HepG2 (cell line): ENCODE measurements around the gene SEPTIN2. TPM values are rescaled to one million over a fixed set of nuclear protein-coding genes. Genes with fewer than 3 reads are reported as not detected.

Source experiments
- ATAC-seq: fragments of 200-7000 bp; cut with Tn5 transposase; 3 replicates; pipeline ENCODE4 v1.9.1; 2020; ENCODE audit warnings: mild to moderate bottlenecking, moderate library complexity
- BruUV-seq: library from RNA; stranded (reverse); fragments of 400-500 nt; replicated peaks from 2 replicates; lab custom pipeline; 2021; lab: Mats Ljungman, UMichigan
- CTCF ChIA-PET: fragments of 300-600 bp; formaldehyde crosslinking; extraction: SDS; loops from one replicate; lab custom pipeline; 2021; ENCODE audit warnings: low total read pairs, inconsistent platforms, low intra/inter-chr PET ratio; lab: Yijun Ruan, JAX
- POLR2A ChIA-PET: fragments of 350-600 bp; sonication (Branson Sonifier 250); formaldehyde crosslinking; loops from one replicate; lab custom pipeline; 2020; ENCODE audit warnings: antibody characterized with exemption, inconsistent platforms; lab: Yijun Ruan, JAX
- DNase-seq: peaks from one replicate; pipeline ENCODE4 v3.0.0-alpha.2; 2015; ENCODE audit warnings: low spot score
- FAIRE-seq: peaks from 3 replicates; lab custom pipeline; 2011; peaks lifted over from hg19 to GRCh38; lab: Jason Lieb, UNC
- H2AFZ ChIP-seq: one replicate; pipeline ENCODE4 v1.6.1; 2011; ENCODE audit warnings: low read length, inconsistent platforms
- H3K27ac ChIP-seq: fragments of 300-600 bp; 3 replicates; pipeline ENCODE4 v1.8.0; 2011; ENCODE audit warnings: mixed run types, mild to moderate bottlenecking, mixed read lengths, low read length, inconsistent platforms; ENCODE audit not compliant: insufficient read depth; ENCODE audit errors: extremely low read length
- H3K27me3 ChIP-seq, 2 experiments: fragments of 200-600 bp in 1 of 2; 2 replicates in 1 of 2; 3 replicates in 1 of 2; pipeline versions ENCODE4 v1.6.0 to v1.8.0; 2011; ENCODE audit warnings: low read length in 2 of 2, mild to moderate bottlenecking in 2 of 2, moderate library complexity in 2 of 2, inconsistent platforms in 1 of 2; ENCODE audit not compliant: insufficient read depth in 2 of 2, control insufficient read depth in 1 of 2
- H3K36me3 ChIP-seq, 2 experiments: fragments of 200-600 bp in 1 of 2; replicated peaks in 1 of 2; 2 replicates in 1 of 2; 3 replicates in 1 of 2; pipeline versions ENCODE4 v1.5.1 to v1.8.0; 2011; ENCODE audit warnings: low read length in 2 of 2, inconsistent platforms in 1 of 2; ENCODE audit not compliant: insufficient read depth in 2 of 2, control insufficient read depth in 1 of 2
- H3K4me1 ChIP-seq: 2 replicates; pipeline ENCODE4 v1.5.1; 2012; ENCODE audit warnings: low read length, inconsistent platforms; ENCODE audit not compliant: insufficient read depth
- H3K4me2 ChIP-seq: 2 replicates; pipeline ENCODE4 v1.6.0; 2011; ENCODE audit warnings: low read depth, low read length, inconsistent platforms
- H3K4me3 ChIP-seq, 3 experiments: fragments of 200-600 bp in 1 of 3; sonication (generic), shearing (Covaris generic) in 1 of 3; replicated peaks in 1 of 3; 2 replicates each; pipeline ENCODE4 v1.5.1; 2011 to 2016; ENCODE audit warnings: low read length in 3 of 3, inconsistent platforms in 2 of 3, low read depth in 2 of 3, mild to moderate bottlenecking in 2 of 3, control low read depth in 1 of 3, mixed read lengths in 1 of 3; ENCODE audit not compliant: insufficient read depth in 1 of 3
- H3K79me2 ChIP-seq: one replicate; pipeline ENCODE4 v1.6.1; 2011; ENCODE audit warnings: low read length, inconsistent platforms; ENCODE audit not compliant: insufficient read depth
- H3K9ac ChIP-seq: 2 replicates; pipeline ENCODE4 v1.6.0; 2011; ENCODE audit warnings: mild to moderate bottlenecking, low read depth, low read length, inconsistent platforms; ENCODE audit not compliant: insufficient read depth
- H3K9me3 ChIP-seq: 2 replicates; pipeline ENCODE4 v1.5.1; 2012; ENCODE audit warnings: mild to moderate bottlenecking, low read length
- H4K20me1 ChIP-seq: 2 replicates; pipeline ENCODE4 v1.6.0; 2011; ENCODE audit warnings: inconsistent platforms, mild to moderate bottlenecking, low read length, moderate library complexity; ENCODE audit not compliant: insufficient read depth
- ADNP ChIP-seq: sonication (generic); formaldehyde crosslinking; IDR thresholded peaks from 2 replicates; pipeline ENCODE4 v1.4.0; 2020; ENCODE audit warnings: missing genetic modification reagents
- GTF3A ChIP-seq: sonication (generic); formaldehyde crosslinking; conservative IDR thresholded peaks from 2 replicates; pipeline ENCODE4 v1.4.0; 2020; ENCODE audit warnings: mild to moderate bottlenecking, missing genetic modification reagents
- ZBTB42 ChIP-seq: sonication (generic); formaldehyde crosslinking; IDR thresholded peaks from 2 replicates; pipeline ENCODE4 v1.5.0; 2020; ENCODE audit warnings: mild to moderate bottlenecking, missing genetic modification reagents
- ZSCAN25 ChIP-seq: sonication (generic); formaldehyde crosslinking; IDR thresholded peaks from 2 replicates; pipeline ENCODE4 v1.8.0; 2022; ENCODE audit warnings: mild to moderate bottlenecking, missing genetic modification reagents
- WGBS: methylation state at CpG from one replicate; pipeline ENCODE4 v1.1.6; 2017; ENCODE audit warnings: low lambda C conversion rate; 5-methylcytosine and 5-hydroxymethylcytosine counted together
- in situ Hi-C: cut with HindIII; loops from 2 replicates; pipeline ENCODE4 v1.10.0; 2017; ENCODE audit warnings: low pct_unique_long_range_greater_than_20kb; ENCODE audit not compliant: extremely low pct_ligation_motif_present
- intact Hi-C: fragments of 100-400 bp; cut with micrococcal nuclease; formaldehyde crosslinking; loops from one replicate; pipeline ENCODE4 v1.10.0; 2022; ENCODE audit not compliant: unreplicated experiment
- polyA plus RNA-seq, 8 experiments: library from polyadenylated mRNA; depleted of rRNA in 3 of 8; stranded (reverse) in 7 of 8; unstranded in 1 of 8; fragments of >200 nt; fragmentation: Illumina TruSeq in 4 of 8; extraction: Trizol in 4 of 8; gene quantifications; 2 replicates each; pipeline versions ENCODE4 v1.2.1 to v1.2.3, GENCODE V29; 2011 to 2016; ENCODE audit warnings: low read depth in 4 of 8, missing spikeins in 1 of 8, mixed read lengths in 1 of 8; ENCODE audit not compliant: insufficient read depth in 1 of 8
- total RNA-seq, 5 experiments: library from RNA; depleted of rRNA; stranded (reverse); fragments of >200 nt; fragmentation: Illumina TruSeq; extraction: Trizol; gene quantifications; 2 replicates each; pipeline ENCODE4 v1.2.3, GENCODE V29; 2016; ENCODE audit warnings: low read depth in 1 of 5
- TF ChIP-seq, protein P1 (sequence below): sonication (generic); formaldehyde crosslinking; IDR thresholded peaks from 2 replicates; pipeline ENCODE4 v1.4.0; 2020; ENCODE audit warnings: missing genetic modification reagents
- TF ChIP-seq, protein P2 (sequence below): sonication (generic); formaldehyde crosslinking; conservative IDR thresholded peaks from 2 replicates; pipeline ENCODE4 v1.4.0; 2020; ENCODE audit warnings: missing genetic modification reagents

The SEPTIN2 gene
- total and polyA plus RNA-seq, 2 of the 13 experiments (the other 11 are each of a cell fraction or from before 2014, with no cell fraction given) = 493 to 733 TPM

DNA sequence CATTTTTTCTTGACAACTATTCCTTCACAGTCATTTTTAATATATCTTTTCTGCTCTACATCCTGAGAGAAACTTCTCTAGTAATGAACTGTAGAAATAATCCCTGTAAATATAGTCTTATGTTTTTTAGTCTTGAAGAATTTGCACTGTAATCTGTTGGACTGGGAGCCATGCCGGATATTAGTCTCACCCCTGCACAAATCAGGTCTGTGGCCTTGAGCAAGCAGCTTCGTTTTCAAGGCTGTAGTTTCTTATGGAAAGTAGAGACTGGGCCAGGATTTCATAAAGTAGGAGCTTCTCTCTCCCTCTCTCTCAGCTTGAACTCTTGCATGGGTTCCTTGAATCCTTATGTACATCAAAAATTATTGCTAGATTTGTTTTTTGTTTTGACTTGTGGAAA, 49.1 kb downstream of the SEPTIN2 start:
- H3K4me1 ChIP-seq = peaks cover 54% of the 10 kb centered on the region
- no peak overlapping the region for H3K4me3 ChIP-seq
- H4K20me1 ChIP-seq = peaks cover 3% of the 10 kb centered on the region; the same call in 1 of the 2 replicates
- DNase-seq = no peak
- FAIRE-seq = no peak
- no peak; the same call in 2 of the 3 replicates for ATAC-seq
- H3K9me3 ChIP-seq = no peaks in the 10 kb centered on the region
- in situ Hi-C loops (no loop called here), intact Hi-C loops (no loop called here)
- H3K36me3 ChIP-seq = peaks cover 1 to 16% of the 10 kb centered on the region in 2 experiments; a peak in 3 of 5 replicates
- H3K27ac ChIP-seq = peak overlapping the region; percentile 3
- POLR2A ChIA-PET = no interaction called here
- H2AFZ ChIP-seq = no peak overlapping the region
- TF ChIP-seq ZBTB42 (no peak), GTF3A (CRISPR knock-in tag) (no peak), ADNP (CRISPR knock-in tag) (no peak), ZSCAN25 (CRISPR knock-in tag) (peak; percentile 88)
- TF ChIP-seq, protein P1, sequence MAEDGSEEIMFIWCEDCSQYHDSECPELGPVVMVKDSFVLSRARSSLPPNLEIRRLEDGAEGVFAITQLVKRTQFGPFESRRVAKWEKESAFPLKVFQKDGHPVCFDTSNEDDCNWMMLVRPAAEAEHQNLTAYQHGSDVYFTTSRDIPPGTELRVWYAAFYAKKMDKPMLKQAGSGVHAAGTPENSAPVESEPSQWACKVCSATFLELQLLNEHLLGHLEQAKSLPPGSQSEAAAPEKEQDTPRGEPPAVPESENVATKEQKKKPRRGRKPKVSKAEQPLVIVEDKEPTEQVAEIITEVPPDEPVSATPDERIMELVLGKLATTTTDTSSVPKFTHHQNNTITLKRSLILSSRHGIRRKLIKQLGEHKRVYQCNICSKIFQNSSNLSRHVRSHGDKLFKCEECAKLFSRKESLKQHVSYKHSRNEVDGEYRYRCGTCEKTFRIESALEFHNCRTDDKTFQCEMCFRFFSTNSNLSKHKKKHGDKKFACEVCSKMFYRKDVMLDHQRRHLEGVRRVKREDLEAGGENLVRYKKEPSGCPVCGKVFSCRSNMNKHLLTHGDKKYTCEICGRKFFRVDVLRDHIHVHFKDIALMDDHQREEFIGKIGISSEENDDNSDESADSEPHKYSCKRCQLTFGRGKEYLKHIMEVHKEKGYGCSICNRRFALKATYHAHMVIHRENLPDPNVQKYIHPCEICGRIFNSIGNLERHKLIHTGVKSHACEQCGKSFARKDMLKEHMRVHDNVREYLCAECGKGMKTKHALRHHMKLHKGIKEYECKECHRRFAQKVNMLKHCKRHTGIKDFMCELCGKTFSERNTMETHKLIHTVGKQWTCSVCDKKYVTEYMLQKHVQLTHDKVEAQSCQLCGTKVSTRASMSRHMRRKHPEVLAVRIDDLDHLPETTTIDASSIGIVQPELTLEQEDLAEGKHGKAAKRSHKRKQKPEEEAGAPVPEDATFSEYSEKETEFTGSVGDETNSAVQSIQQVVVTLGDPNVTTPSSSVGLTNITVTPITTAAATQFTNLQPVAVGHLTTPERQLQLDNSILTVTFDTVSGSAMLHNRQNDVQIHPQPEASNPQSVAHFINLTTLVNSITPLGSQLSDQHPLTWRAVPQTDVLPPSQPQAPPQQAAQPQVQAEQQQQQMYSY (CRISPR knock-in tag) = peak; percentile 79
- TF ChIP-seq, protein P2, sequence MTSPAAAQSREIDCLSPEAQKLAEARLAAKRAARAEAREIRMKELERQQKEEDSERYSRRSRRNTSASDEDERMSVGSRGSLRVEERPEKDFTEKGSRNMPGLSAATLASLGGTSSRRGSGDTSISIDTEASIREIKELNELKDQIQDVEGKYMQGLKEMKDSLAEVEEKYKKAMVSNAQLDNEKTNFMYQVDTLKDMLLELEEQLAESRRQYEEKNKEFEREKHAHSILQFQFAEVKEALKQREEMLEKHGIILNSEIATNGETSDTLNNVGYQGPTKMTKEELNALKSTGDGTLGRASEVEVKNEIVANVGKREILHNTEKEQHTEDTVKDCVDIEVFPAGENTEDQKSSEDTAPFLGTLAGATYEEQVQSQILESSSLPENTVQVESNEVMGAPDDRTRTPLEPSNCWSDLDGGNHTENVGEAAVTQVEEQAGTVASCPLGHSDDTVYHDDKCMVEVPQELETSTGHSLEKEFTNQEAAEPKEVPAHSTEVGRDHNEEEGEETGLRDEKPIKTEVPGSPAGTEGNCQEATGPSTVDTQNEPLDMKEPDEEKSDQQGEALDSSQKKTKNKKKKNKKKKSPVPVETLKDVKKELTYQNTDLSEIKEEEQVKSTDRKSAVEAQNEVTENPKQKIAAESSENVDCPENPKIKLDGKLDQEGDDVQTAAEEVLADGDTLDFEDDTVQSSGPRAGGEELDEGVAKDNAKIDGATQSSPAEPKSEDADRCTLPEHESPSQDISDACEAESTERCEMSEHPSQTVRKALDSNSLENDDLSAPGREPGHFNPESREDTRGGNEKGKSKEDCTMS (CRISPR knock-in tag) = no peak
- TF ChIP-seq, all 625 proteins: peak for 2
- 55% methylated on average over 2 of the region's 2 CpGs for WGBS
- BruUV-seq = TSS peak; percentile 18
- H3K9ac ChIP-seq = no peak overlapping the region
- CTCF ChIA-PET = no interaction called here
- H3K27me3 ChIP-seq = no peaks in the 10 kb centered on the region
- no peak overlapping the region for H3K4me2 ChIP-seq
- peaks cover 92% of the 10 kb centered on the region for H3K79me2 ChIP-seq
